ENCODE data around the gene STOX2.

GRCh38 chr4:184000457-184001396 lies 95.6 kb downstream of the STOX2 start:
- no peak for TF ChIP-seq CTCF (IDR thresholded peaks at IDR 0.05; ENCODE audit: low read length)
- TF ChIP-seq EZH2 (IDR thresholded peaks at IDR 0.05; ENCODE audit: borderline replicate concordance, low read length): no peak

Measured in OCI-LY1 (cell line).